Activated naive CD4-positive, alpha-beta T cell treated with Interleukin-2 at 50 U/mL for 16 hours (primary cell): ENCODE data around the gene CCNB1IP1.
"Not testable (repeated sequence)": the region's sequence is repeated elsewhere in the genome, so short reads cannot be mapped to it uniquely, and the experiment has no call there.

Experiments used
- DNase-seq: peaks from one replicate; pipeline ENCODE4 v3.0.0-alpha.2; 2020

Gene CCNB1IP1, protein sequence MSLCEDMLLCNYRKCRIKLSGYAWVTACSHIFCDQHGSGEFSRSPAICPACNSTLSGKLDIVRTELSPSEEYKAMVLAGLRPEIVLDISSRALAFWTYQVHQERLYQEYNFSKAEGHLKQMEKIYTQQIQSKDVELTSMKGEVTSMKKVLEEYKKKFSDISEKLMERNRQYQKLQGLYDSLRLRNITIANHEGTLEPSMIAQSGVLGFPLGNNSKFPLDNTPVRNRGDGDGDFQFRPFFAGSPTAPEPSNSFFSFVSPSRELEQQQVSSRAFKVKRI

DNA sequence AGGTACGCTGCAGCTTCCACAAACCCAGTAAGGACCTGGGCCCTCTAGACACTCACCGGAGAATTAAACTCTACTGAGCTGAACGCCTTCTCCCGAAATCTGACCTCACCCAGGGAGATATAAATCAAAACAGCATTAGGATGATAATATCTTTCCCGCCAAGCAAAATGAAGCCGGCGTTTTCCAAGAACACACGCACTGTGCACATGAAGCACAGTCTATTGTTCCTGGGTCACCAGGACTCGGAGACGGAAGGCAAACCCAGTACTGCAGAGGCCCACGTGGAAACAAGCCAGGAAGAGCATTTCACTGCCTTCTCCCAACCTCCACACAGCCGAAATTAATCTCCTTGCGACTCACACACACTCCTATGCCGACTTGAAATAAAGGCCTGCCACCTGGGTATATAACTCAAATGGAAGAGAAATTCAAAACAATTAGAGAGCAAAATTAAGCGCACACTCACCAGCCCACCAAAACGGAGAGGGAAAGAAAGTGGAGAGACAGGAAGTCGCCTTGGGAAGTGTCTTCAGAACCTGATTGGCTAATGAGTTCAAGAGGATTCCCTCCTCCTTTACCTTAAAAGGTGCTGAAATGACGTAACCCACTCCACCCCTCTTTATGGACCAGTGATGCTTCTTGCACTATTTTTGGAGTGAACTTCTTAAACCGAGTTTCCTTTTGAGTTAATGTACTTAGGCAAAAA, at the start of gene CCNB1IP1:
Gene CCNB1IP1 (minus strand): TSS at position 492 of the 706 bp plus-strand sequence. CDS start 16,756 bp downstream, outside the sequence.
- peak; percentile 32 for DNase-seq

DNA sequence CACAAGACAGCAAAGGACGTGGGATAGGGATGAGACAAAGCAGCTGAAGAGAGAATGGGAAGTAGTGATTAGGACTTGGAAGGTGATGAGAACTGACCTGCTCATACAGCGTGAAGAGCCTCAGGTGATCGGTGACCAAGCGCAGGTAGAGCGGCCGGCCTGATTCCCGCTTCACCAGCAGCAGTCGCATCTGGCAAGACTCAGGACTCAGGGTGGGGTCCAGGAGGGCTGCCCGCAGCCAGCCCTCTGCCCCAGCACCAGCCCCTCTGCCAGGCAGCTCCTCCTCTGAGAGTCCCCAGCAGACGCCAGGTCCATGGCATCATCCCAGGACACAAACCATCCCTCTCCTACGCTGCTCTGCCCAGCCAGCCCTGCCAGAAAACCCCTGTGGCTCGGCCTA, 49.4 kb upstream of the CCNB1IP1 start:
- DNase-seq: no peak

DNA sequence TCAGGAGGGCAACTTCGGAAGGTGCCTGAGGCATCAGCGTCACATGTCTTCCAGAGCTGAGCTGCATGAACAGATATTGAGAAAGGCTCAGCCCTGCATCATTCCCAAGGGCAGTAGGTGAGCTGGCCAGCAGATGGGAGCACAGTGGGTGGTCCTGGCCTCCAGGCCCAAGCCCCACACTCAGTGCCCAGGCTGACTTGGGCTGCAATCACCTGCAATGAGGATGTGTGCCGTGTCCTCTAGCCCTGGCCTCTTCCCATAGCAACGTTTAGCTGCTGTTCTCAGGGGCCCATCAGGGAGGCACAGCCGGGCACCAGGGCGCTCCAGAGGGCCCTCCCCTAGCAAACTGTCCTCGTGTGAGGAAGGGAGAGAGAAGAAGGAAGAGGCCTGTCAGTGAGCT, 48.3 kb upstream of the CCNB1IP1 start:
- DNase-seq: no peak

DNA sequence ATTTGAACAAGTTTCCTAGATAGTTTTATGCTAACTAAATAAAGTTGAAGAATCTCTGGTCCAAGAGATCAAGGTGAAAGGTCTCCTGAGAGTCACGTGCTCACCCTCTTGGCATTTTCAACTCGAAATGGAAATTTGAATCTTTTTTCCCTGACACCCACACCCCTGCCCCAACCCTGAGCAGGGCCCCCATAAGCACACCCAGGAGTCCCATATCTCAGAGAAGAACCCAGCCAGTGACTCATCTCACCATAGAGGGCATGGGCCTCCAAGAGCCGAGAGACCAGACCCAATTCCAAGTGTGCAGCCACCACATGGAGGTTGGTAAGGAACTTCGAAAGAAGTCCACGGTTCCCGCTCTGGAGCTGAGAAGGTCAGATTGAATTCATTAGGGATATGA, 47.6 kb upstream of the CCNB1IP1 start:
- no peak for DNase-seq

DNA sequence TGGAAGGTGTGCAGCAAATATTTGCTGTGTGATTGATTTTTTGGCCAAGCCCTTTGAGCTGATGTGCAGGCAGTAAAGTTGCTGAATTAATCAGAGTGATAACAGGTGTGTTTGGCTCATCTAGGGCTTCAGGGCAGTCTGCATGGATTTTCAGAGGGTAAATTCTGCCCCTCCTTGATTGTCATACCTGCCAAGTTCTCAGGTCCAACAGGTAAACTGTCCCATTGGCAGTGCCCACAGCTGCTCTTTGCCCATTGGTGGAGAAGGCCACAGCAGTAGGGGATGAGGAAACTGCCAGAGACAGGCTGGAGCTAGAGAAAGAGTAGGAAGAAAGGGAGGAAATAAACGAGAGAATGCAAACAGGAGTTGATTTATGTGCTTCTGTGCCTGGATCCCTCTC, 46.7 kb upstream of the CCNB1IP1 start:
- no peak for DNase-seq

DNA sequence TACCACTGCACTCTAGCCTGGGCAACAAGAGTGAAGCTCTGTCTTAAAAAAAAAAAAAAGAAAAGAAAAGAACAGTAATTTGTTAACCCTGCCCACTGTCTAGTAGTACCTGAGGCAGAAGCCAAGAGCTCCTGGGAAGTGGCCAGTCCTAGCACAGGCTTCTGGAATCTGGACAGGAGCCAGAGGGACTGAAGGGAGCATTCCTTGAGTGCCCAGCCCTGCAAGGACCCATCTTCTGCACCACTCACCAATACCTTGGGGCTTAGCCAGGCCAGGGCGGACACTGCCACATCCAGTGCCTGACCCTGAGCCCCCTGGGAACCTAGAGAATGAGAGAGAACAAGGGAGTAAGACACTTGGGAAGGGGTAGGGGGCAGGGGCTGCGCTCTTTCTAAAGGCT, 44.1 kb upstream of the CCNB1IP1 start:
- DNase-seq: no peak

DNA sequence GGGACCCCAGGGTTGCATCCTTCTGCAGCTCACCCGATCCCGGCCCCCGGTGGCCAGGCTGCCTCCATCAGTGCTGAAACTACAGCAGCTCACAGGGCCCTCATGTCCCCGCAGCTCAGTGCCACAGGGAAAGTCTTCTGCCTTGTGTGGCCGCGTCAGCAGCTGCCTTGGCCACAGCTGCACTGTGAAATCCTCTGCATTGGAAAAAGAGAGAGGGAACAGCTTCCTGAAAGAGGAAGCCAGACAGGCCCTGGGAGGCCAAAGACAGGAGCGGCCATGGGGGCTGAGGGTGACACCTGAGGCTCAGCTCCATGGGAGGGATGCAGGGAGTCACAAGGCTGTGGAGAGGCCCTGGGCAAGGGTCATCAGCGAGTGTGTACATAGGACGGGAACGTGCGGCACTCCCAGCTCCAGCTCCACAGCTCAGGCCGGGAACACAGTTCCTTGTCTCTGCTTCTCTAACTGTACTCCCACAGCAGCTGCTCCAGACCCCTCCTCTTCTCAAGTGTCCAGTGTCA, 43.1 kb upstream of the CCNB1IP1 start:
- DNase-seq: no peak

DNA sequence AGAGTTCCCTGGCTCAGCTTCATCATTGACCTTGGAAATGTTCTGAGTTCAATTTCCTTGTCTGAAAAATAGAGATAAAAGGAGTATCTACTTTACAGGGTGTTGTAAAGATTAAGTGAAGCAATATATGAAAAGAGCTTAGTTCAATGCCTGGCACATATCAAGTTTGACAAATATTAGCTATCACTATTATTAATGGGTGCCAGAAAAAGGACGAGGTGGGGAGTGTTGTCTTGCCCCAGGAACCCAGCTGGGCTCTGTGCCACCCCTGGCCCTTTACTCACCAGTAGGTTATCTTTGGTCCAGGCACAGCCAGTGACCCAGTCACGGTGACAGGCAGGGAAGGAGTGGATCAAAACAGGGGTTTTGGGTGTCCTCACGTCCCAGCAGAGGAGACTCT, 42.4 kb upstream of the CCNB1IP1 start:
- DNase-seq: no peak

DNA sequence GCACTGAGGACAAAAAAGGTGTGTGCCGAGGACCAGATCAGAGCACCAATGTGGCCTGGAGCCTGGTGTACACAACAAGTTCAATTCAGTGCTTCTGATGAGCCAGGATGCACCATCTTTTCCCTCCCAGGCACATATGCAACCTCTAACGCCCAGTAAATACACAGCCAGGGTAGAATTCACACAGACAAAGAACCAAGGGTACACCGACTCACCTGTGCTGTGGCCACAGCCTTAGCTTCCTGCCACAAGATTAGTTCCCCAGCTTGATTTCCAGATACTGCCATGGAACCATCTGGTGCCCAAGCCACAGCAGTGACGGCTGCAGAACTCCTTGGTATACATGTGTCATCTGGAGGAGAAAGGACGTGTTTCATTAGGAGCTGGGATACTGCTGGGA, 39.7 kb upstream of the CCNB1IP1 start:
- DNase-seq: no peak

DNA sequence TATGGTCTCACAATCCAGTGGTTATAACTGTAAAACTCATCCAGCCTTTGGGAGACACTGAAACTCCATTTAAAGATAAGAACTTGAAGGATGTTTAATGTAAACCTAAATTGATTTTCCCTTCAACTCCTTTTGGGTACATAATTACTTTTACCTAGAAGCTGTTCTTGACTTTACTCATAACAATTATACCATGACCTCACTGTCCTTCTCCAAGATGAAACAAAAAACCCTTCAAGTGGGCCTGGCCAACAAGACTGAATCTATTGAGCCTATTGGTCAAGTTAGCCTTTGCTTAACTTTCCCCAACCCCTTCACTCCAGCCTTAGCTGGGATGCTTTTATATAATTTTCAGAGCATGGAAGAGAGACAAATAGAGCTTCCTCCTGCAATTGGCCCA, 32.8 kb upstream of the CCNB1IP1 start:
- no peak for DNase-seq

DNA sequence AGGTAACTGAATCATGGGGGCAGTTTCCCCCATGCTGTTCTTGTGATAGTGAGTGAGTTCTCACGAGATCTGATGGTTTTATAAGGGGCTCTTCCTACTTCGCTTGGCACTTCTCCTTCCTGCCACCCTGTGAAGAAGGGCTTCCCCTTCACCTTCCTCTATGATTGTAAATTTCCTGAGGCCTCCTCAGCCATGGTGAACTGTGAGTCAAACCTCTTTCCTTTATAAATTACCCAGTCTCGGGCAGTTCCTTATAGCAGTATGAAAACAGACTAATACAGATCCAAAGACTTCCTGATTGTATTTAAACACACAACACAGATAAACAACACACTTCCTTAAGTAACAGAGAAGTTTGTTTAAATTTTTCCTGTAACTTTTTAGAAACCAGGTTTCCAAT, 25.4 kb upstream of the CCNB1IP1 start:
- not testable (repeated sequence) for DNase-seq

DNA sequence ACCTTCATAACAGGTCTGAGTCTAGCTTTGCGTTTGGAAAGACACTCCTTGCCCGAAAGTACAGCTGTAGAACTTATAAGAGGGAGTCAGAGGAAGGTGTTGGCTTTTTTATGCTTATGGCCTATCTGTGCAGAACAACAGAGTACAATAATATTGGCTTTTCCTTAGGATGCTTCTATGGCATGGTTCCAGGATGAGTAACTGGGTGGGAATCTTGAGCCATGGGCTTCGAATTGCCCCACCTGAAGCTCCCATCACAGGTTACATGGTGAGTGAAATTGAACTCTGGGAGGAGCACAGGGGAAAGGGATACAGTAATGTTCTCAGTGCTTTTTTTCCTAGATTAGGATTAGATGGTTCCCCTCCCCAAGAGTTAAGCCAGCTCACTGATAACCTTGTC, 23.3 kb upstream of the CCNB1IP1 start:
- no peak for DNase-seq

DNA sequence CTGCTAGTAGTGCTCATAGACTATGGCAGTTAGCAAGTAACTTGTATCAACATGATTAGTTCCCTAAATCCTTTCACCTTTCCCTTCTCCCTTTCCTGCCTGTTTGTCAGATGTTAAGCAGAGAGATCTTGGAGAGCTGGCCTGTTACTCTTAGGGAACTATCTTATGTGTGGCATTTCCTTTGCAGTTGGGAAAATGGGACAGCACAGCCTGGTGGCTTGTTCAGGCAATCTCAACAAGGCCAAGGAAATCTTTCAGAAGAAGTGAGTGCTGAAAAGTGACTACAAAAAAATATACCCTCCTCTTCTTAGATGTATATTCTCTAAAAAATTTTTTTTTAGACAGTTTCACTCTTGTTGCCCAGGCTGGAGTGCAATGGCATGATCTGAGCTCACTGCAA, 17.8 kb upstream of the CCNB1IP1 start:
- no peak for DNase-seq

DNA sequence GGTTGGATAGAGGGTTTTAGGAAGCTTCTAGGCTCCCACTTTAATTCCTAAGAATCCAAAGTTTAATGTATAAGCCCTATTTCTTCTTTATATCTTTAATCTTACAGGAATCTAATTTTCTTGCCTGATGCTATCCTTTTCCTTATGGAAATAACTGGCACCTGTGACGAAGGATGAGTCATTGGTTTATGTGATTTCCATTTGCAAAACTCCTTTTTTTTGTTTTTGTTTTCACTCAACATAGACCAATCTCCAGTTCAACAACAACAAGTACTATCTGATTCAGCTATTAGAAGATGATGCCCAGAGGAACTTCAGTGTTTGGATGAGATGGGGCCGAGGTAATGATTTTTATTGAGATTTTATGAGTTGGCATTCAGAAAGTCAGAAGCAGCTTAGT, 17.2 kb upstream of the CCNB1IP1 start:
- DNase-seq: no peak

DNA sequence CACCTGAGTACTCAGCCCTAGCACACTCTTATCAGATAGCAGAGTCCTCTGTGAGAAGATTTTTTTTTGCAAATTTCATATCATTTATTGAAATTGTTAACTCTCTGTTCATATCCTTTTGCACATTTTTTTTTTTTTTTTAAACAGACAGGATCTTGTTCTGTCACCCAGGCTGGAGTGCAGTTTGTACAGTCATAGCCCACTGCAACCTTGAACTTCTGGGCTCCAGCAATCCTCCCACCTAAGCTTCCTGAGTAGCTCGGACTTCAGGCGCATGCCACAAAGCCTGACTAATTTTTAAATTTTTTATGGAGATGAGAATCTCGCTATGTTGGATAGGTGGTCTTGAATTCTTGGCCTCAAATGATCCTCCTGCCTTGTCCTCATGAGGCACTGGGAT, 14.7 kb upstream of the CCNB1IP1 start:
- no peak for DNase-seq

DNA sequence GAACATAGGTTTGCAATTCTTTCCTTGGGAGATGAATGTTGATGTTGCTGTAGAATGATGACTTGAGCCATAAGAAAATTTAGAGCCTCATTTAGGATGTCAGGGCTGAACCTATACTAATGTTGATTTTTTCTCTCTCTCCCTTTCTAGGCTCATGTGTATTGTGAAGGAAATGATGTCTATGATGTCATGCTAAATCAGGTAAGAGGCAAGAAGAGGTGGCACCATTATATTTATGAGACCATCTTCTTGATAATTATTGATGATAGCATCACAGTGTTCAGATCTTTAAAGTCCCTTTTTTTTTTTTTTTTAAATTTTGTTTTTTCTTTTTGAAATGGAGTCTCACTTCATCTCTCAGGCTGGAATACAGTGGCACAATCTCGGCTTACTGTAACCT, 13.6 kb upstream of the CCNB1IP1 start:
- no peak for DNase-seq

DNA sequence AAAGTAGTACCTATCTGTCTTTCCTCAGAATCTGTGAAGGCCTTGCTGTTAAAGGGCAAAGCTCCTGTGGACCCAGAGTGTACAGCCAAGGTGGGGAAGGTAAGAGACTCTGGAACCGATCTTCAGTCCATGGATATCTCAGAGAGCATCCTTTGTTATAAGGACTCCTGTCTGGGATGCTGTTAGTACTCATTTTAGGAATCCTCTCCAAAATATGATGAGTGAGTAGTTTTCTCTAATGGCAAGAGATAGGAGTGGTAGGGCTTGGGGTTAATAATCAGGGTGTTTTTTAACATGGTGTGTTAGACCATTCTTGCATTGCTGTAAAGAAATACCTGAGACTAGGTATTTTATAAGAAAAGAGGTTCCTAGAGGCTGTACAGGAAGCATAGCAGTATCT, 12.3 kb upstream of the CCNB1IP1 start:
- no peak for DNase-seq

DNA sequence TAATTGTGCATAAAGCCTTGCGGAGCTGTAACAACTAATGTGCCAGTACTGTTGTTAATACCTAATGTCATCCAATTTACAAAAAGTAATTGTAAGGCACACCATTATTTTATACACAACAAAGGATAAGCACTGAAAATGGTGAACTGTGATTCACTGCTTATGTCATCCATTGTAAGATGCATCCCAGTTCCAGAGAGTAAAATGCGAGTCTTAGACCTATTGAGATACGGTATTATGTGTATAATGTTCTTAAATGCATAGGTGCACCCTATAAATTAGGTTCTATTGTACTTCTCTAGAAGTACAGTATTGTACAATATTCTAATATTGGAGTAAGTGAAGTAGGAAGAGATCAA, 10.8 kb upstream of the CCNB1IP1 start:
- DNase-seq: no peak

DNA sequence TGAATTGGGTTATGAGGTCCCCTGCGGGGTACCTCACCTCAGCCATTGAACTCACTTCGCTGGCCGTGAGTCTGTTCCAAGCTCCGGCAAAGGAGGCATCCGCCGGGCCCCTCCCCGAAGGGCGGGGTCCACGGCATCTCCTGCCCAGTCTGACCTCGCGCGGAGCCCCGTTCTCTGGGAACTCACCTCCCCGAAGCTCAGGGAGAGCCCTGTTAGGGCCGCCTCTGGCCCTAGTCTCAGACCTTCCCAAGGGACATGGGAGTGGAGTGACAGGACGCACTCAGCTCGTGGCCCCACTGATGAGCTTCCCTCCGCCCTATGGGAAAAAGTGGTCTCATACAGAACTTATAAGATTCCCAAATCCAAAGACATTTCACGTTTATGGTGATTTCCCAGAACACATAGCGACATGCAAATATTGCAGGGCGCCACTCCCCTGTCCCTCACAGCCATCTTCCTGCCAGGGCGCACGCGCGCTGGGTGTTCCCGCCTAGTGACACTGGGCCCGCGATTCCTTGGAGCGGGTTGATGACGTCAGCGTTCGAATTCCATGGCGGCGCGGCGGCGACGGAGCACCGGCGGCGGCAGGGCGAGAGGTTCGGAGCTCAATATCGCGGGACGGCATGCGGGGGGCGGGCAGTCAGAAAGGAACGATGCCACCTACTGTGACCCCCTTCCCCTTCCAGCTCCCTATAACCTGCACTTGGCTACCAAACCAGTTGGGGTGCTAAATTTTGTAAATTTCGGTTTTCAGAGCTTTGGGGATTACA, 10.2 kb upstream of the CCNB1IP1 start, which contains the start of gene PARP2:
Gene PARP2 (plus strand): TSS at position 544 of the 770 bp plus-strand sequence. CDS start 7 bp downstream, at position 551.
- peak; percentile 93 for DNase-seq

DNA sequence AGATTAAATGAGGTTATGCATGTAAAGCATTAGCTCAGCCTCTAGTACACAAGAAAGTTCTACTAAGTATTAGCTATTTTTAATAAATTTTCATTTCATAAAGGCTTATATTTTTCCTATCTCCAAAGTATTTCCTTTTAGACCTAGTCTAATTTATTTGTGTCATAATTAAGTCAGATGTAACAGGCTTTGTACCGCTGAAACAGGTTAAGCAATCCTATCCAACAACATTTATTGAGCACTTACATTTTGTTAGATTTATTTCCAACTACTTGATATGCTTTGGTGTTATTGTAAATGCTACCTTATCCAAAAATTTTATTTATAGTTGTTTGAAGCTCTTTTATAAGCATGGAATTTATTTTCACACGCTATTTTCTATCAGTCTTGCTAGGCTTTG, 8.6 kb upstream of the CCNB1IP1 start:
- no peak for DNase-seq

DNA sequence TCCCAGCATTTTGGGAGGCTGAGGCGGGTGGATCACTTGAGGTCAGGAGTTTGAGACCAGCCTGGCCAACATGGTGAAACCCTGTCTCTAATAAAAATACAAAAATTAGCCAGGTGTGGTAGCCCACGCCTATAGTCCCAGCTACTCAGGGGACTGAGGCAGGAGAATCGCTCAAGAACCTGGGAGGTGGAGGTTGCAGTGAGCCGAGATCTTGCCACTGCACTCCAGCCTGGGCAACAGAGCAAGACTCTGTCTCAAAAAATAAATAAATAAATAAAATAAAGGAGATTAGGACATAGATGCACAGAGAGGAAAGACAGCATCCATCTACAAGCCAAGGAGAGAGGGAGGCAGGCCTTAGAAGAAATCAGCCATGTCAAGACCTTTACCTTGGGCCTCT, 8.0 kb upstream of the CCNB1IP1 start:
- not testable (repeated sequence) for DNase-seq

DNA sequence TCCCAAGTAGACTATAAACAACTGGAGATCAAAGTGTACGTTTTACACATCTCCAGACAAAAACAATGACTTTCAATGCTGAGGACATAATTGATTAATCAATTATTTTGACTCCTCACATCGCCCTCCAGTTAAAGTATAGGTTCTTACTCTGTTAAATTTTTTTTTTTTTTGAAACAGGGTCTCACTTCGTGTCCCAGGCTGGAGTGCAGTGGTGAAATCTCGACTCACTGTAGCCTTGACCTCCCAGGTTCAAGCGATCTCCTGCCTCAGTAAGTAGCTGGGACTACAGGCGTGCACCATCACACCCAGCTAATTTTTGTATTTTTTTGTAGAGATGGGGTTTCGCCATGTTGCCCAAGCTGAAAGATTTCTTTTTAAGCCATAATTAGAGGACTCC, 938 bp upstream of the CCNB1IP1 start:
- no peak for DNase-seq

DNA sequence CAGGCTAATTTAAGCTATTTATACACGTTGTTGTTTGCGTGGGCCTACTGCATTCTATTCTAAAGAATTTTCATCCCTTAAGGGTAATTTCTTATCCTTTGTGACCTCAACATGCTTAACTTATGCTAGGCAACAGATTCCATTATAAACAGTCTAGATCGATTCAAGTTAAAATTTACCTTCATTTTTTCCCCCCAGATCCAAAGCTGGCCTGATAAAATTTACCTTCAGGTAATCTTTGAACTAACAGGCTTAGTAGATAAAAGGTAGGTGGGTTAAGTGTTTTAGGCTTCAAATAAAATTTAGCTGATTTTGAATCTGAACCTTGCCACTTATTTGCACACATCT, 389 bp upstream of the CCNB1IP1 start:
- DNase-seq: no peak

DNA sequence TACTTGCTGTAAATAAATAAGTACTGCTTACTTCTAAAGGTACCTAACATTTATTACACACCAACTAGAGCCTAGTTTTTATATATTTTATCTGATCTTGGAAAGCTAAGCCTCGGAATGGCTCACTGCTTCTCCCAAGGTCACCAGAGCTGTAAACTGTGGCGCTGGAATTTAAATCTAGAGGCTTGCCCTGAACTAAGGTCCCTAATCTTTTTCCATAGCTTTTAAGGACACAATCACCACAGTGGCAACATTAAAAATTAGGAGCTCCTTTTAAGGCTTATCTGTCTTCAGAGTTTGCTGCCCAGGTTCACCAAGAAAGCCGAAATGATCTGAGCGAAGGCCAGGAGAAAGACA, 670 bp downstream of the CCNB1IP1 start:
- no peak for DNase-seq
